Spleen (tissue), 7 donors: ENCODE data around the gene ZNF91.

Source experiments
- POLR2A ChIP-seq, 3 donors: fragments of 450-650 bp; IDR thresholded peaks; one replicate each; pipeline ENCODE4 v1.5.1; 2017; ENCODE audit warnings: antibody characterized with exemption in 3 of 3, mild to moderate bottlenecking in 1 of 3
- POLR2AphosphoS5 ChIP-seq, 3 donors: sonication (generic); formaldehyde crosslinking; IDR thresholded peaks; one replicate each; pipeline ENCODE4 v1.5.1; 2017; ENCODE audit warnings: antibody characterized with exemption in 3 of 3
- TF ChIP-seq, protein P1 (sequence below), 11 experiments: fragments of 200-600 bp in 7 of 11; fragments of 450-650 bp in 4 of 11; sonication (generic) in 4 of 11; IDR thresholded peaks in 8 of 11; conservative IDR thresholded peaks in 3 of 11; 1 replicate in 7 of 11; 2 replicates in 4 of 11; pipeline versions ENCODE4 v1.4.0 to v1.8.0; 2016 to 2021; ENCODE audit warnings: antibody characterized with exemption in 11 of 11, inconsistent platforms in 4 of 11, mild to moderate bottlenecking in 1 of 11
- donor health status: DM: no; HTN: no; CAD: no; lungs with moderate emphysema.
- donor health status: DM: no; HTN: no; CAD: no.
- donor health status: DM: no; HTN: no; CAD: no.

GRCh38 chr19:23399443-23399842 is 4.2 kb upstream of the ZNF91 start:
- TF ChIP-seq, protein P1, sequence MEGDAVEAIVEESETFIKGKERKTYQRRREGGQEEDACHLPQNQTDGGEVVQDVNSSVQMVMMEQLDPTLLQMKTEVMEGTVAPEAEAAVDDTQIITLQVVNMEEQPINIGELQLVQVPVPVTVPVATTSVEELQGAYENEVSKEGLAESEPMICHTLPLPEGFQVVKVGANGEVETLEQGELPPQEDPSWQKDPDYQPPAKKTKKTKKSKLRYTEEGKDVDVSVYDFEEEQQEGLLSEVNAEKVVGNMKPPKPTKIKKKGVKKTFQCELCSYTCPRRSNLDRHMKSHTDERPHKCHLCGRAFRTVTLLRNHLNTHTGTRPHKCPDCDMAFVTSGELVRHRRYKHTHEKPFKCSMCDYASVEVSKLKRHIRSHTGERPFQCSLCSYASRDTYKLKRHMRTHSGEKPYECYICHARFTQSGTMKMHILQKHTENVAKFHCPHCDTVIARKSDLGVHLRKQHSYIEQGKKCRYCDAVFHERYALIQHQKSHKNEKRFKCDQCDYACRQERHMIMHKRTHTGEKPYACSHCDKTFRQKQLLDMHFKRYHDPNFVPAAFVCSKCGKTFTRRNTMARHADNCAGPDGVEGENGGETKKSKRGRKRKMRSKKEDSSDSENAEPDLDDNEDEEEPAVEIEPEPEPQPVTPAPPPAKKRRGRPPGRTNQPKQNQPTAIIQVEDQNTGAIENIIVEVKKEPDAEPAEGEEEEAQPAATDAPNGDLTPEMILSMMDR (IDR thresholded peaks at IDR 0.05 in 8 of 11, conservative IDR thresholded peaks at IDR 0.05 in 3 of 11), result no peak
- TF ChIP-seq POLR2A (IDR thresholded peaks at IDR 0.05) (no peak), POLR2AphosphoS5 (IDR thresholded peaks at IDR 0.05) (no peak)
